Naive thymus-derived CD8-positive, alpha-beta T cell (primary cell): ENCODE measurements around the gene KRTAP10-7. TPM values are rescaled to one million over a fixed set of nuclear protein-coding genes. Genes with fewer than 3 reads are reported as not detected.
A peak's percentile ranks its signal among the peaks of the same experiment; 100 is the strongest.
"Not testable (repeated sequence)": the region's sequence is repeated elsewhere in the genome, so short reads cannot be mapped to it uniquely, and the experiment has no call there.

Experiments used
- ATAC-seq, 2 donors: fragments of 150-1000 bp; cut with Tn5 transposase in 1 of 2; sonication (Bioruptor Pico), chemical (Tn5 transposase) in 1 of 2; 1 replicate in 1 of 2; 2 replicates in 1 of 2; pipeline ENCODE4 v1.10.0; 2021; ENCODE audit warnings: mild to moderate bottlenecking in 2 of 2, moderate library complexity in 2 of 2
- POLR2A ChIA-PET: fragments of 350-600 bp; sonication (Branson Sonifier 250); formaldehyde crosslinking; loops from one replicate; lab custom pipeline; 2021; ENCODE audit warnings: antibody characterized with exemption; lab: Charles Lee
- DNase-seq, 10 donors: peaks; one replicate each; pipeline versions ENCODE4 v3.0.0 to v3.0.0-alpha.2; 2020 to 2022
- H3K27ac Mint-ChIP-seq, 10 donors: one replicate each; pipeline ENCODE4 v1.8.0; 2020 to 2022; ENCODE audit warnings: mild to moderate bottlenecking in 10 of 10, mixed read lengths in 10 of 10, moderate library complexity in 4 of 10, inconsistent platforms in 1 of 10
- H3K27me3 Mint-ChIP-seq, 5 donors: one replicate each; pipeline ENCODE4 v1.8.0; 2021 to 2022; ENCODE audit warnings: mixed read lengths in 5 of 5
- H3K36me3 Mint-ChIP-seq, 3 donors: one replicate each; pipeline ENCODE4 v1.8.0; 2020 to 2022; ENCODE audit warnings: mixed read lengths in 3 of 3, mild to moderate bottlenecking in 2 of 3, inconsistent platforms in 1 of 3
- H3K4me1 Mint-ChIP-seq, 4 donors: one replicate each; pipeline ENCODE4 v1.8.0; 2021 to 2022; ENCODE audit warnings: mixed read lengths in 4 of 4
- H3K4me3 Mint-ChIP-seq, 10 donors: one replicate each; pipeline ENCODE4 v1.8.0; 2020 to 2022; ENCODE audit warnings: mild to moderate bottlenecking in 10 of 10, mixed read lengths in 10 of 10, moderate library complexity in 6 of 10, inconsistent platforms in 1 of 10
- H3K9me3 Mint-ChIP-seq, 9 donors: one replicate each; pipeline ENCODE4 v1.8.0; 2020 to 2022; ENCODE audit warnings: mixed read lengths in 9 of 9, mild to moderate bottlenecking in 3 of 9, inconsistent platforms in 1 of 9, moderate library complexity in 1 of 9
- polyA plus RNA-seq, 3 donors: library from polyadenylated mRNA; unstranded; fragments of 300-500 nt; fragmentation: Illumina TruSeq; gene quantifications; one replicate each; pipeline ENCODE4 v1.2.3, GENCODE V29; 2021
- total RNA-seq, 8 experiments: library from RNA in 2 of 8; stranded (reverse) in 2 of 8; gene quantifications; one replicate each; pipeline ENCODE4 v1.2.3 and lab custom pipeline; 2021 to 2026

The KRTAP10-7 gene
- total RNA-seq: not detected
- polyA plus RNA-seq: not detected
- total RNA-seq (lab: John Stamatoyannopoulos, UW): 0 reads per million in 6 experiments

- H3K4me1 Mint-ChIP-seq, H3K4me3 Mint-ChIP-seq, DNase-seq, POLR2A ChIA-PET, ATAC-seq: not testable (repeated sequence)
- H3K27me3 Mint-ChIP-seq: peaks cover 0 to 12% (median 0%) of the 10 kb centered on the region in 5 donors
- H3K9me3 Mint-ChIP-seq: peaks cover 0 to 11% (median 6%) of the 10 kb centered on the region in 9 donors
- H3K27ac Mint-ChIP-seq: peak within 1 kb of the TSS in 3 of 10 donors; percentile 23 to 57 (median 24)
- peaks cover 0 to 11% (median 8%) of the 10 kb centered on the region in 3 donors for H3K36me3 Mint-ChIP-seq
Measured at GRCh38 chr21:44600118-44600978, at the start of gene KRTAP10-7. Gene KRTAP10-7 (plus strand): TSS chr21:44600597. CDS start chr21:44600622, 25 bp downstream.

GRCh38 chr21:44550807-44551206 is 49.6 kb upstream of the KRTAP10-7 start:
- H3K4me1 Mint-ChIP-seq: peaks cover 25 to 36% (median 31%) of the 10 kb centered on the region in 4 donors
- DNase-seq: peak in 1 of 10 donors; percentile 53
- peaks cover 6 to 44% (median 27%) of the 10 kb centered on the region in 9 donors for H3K9me3 Mint-ChIP-seq
- H3K27me3 Mint-ChIP-seq: peaks cover 0 to 2% (median 0%) of the 10 kb centered on the region in 5 donors
- ATAC-seq: no peak
- H3K27ac Mint-ChIP-seq: peak overlapping the region in 5 of 10 donors; percentile 15 to 63 (median 46)
- H3K4me3 Mint-ChIP-seq: no peak overlapping the region
- POLR2A ChIA-PET: no interaction called here
- H3K36me3 Mint-ChIP-seq: peaks cover 7 to 32% (median 30%) of the 10 kb centered on the region in 3 donors

GRCh38 chr21:44551340-44551961 is 48.9 kb upstream of the KRTAP10-7 start, which contains the start of gene KRTAP10-2:
Gene KRTAP10-2 (minus strand): TSS chr21:44551505. CDS start chr21:44551458, 47 bp downstream.
- peaks cover 25 to 36% (median 31%) of the 10 kb centered on the region in 4 donors for H3K4me1 Mint-ChIP-seq
- peaks cover 6 to 43% (median 27%) of the 10 kb centered on the region in 9 donors for H3K9me3 Mint-ChIP-seq
- H3K4me3 Mint-ChIP-seq: no peak within 1 kb of the TSS
- peaks cover 0 to 3% (median 0%) of the 10 kb centered on the region in 5 donors for H3K27me3 Mint-ChIP-seq
- H3K27ac Mint-ChIP-seq: peak within 1 kb of the TSS in 7 of 10 donors; percentile 9 to 63 (median 46)
- DNase-seq: peak in 1 of 10 donors; percentile 56
- ATAC-seq: no peak
- POLR2A ChIA-PET: no interaction called here
- peaks cover 7 to 32% (median 25%) of the 10 kb centered on the region in 3 donors for H3K36me3 Mint-ChIP-seq

GRCh38 chr21:44552136-44552535 is 48.3 kb upstream of the KRTAP10-7 start:
- DNase-seq (no peak), ATAC-seq (no peak)
- POLR2A ChIA-PET: no interaction called here
- H3K4me1 Mint-ChIP-seq: peaks cover 20 to 29% (median 25%) of the 10 kb centered on the region in 4 donors
- peaks cover 7 to 25% (median 18%) of the 10 kb centered on the region in 3 donors for H3K36me3 Mint-ChIP-seq
- H3K27ac Mint-ChIP-seq: peak overlapping the region in 4 of 10 donors; percentile 8 to 62 (median 28)
- peaks cover 0 to 3% (median 0%) of the 10 kb centered on the region in 5 donors for H3K27me3 Mint-ChIP-seq
- no peak overlapping the region for H3K4me3 Mint-ChIP-seq
- H3K9me3 Mint-ChIP-seq: peaks cover 2 to 36% (median 20%) of the 10 kb centered on the region in 9 donors

- Mint-ChIP-seq H3K36me3 (peaks cover 7 to 20% (median 13%) of the 10 kb centered on the region in 3 donors), H3K4me1 (peaks cover 15 to 24% (median 20%) of the 10 kb centered on the region in 4 donors), H3K9me3 (peaks cover under 1 to 31% (median 14%) of the 10 kb centered on the region in 9 donors), H3K27me3 (peaks cover 0 to 3% (median 0%) of the 10 kb centered on the region in 5 donors), H3K27ac (peak overlapping the region in 1 of 10 donors; percentile 7), H3K4me3 (no peak overlapping the region)
- POLR2A ChIA-PET: no interaction called here
- DNase-seq (no peak), ATAC-seq (no peak)
Measured at GRCh38 chr21:44552681-44553080, 47.7 kb upstream of the KRTAP10-7 start.

GRCh38 chr21:44555200-44555875 is 45.1 kb upstream of the KRTAP10-7 start:
- Mint-ChIP-seq H3K4me1 (peaks cover 0 to 7% (median 5%) of the 10 kb centered on the region in 4 donors), H3K27ac (no peak overlapping the region), H3K9me3 (peaks cover under 1 to 39% (median 14%) of the 10 kb centered on the region in 9 donors), H3K4me3 (no peak overlapping the region), H3K36me3 (peaks cover 7 to 17% (median 12%) of the 10 kb centered on the region in 3 donors), H3K27me3 (peaks cover 0 to 3% (median 0%) of the 10 kb centered on the region in 5 donors)
- POLR2A ChIA-PET: no interaction called here
- DNase-seq (peak in 1 of 10 donors; percentile 45), ATAC-seq (no peak)

- no peak for ATAC-seq
- DNase-seq: no peak
- H3K9me3 Mint-ChIP-seq: peaks cover 6 to 49% (median 22%) of the 10 kb centered on the region in 9 donors
- peaks cover 0 to 3% (median 0%) of the 10 kb centered on the region in 5 donors for H3K27me3 Mint-ChIP-seq
- H3K36me3 Mint-ChIP-seq: peaks cover 5 to 24% (median 16%) of the 10 kb centered on the region in 3 donors
- H3K4me1 Mint-ChIP-seq: peaks cover 0 to 3% (median 0%) of the 10 kb centered on the region in 4 donors
- no peak overlapping the region for H3K4me3 Mint-ChIP-seq
- POLR2A ChIA-PET: no interaction called here
- peak overlapping the region in 1 of 10 donors; percentile 34 for H3K27ac Mint-ChIP-seq
Measured at GRCh38 chr21:44556879-44557278, 43.5 kb upstream of the KRTAP10-7 start.

GRCh38 chr21:44557491-44558328 is 42.7 kb upstream of the KRTAP10-7 start:
- H3K36me3 Mint-ChIP-seq: peaks cover 5 to 32% (median 16%) of the 10 kb centered on the region in 3 donors
- H3K27ac Mint-ChIP-seq: peak overlapping the region in 3 of 10 donors; percentile 15 to 90 (median 43)
- ATAC-seq (no peak), DNase-seq (peak in 1 of 10 donors; percentile 45)
- H3K4me3 Mint-ChIP-seq: no peak overlapping the region
- H3K9me3 Mint-ChIP-seq: peaks cover 10 to 57% (median 29%) of the 10 kb centered on the region in 9 donors
- POLR2A ChIA-PET: no interaction called here
- peaks cover 0 to 3% (median 0%) of the 10 kb centered on the region in 5 donors for H3K27me3 Mint-ChIP-seq
- peaks cover 0 to 3% (median 0%) of the 10 kb centered on the region in 4 donors for H3K4me1 Mint-ChIP-seq

GRCh38 chr21:44558329-44558675 is 42.1 kb upstream of the KRTAP10-7 start:
- H3K4me3 Mint-ChIP-seq, POLR2A ChIA-PET, ATAC-seq, H3K4me1 Mint-ChIP-seq, H3K27me3 Mint-ChIP-seq: not testable (repeated sequence)
- Mint-ChIP-seq H3K9me3 (peaks cover 10 to 57% (median 25%) of the 10 kb centered on the region in 9 donors), H3K27ac (peak overlapping the region in 1 of 10 donors; percentile 43), H3K36me3 (peaks cover under 1 to 26% (median 12%) of the 10 kb centered on the region in 3 donors)
- DNase-seq: peak in 1 of 10 donors; percentile 48

GRCh38 chr21:44558695-44559094 is 41.7 kb upstream of the KRTAP10-7 start, which contains the start of gene KRTAP10-3:
Gene KRTAP10-3 (minus strand): TSS chr21:44558795. CDS start chr21:44558715, 80 bp downstream.
- POLR2A ChIA-PET: no interaction called here

GRCh38 chr21:44564099-44564498 is 36.3 kb upstream of the KRTAP10-7 start:
- H3K9me3 Mint-ChIP-seq: peaks cover 8 to 40% (median 19%) of the 10 kb centered on the region in 9 donors
- ATAC-seq: no peak
- no peak overlapping the region for H3K4me3 Mint-ChIP-seq
- peaks cover 0 to 15% (median 10%) of the 10 kb centered on the region in 3 donors for H3K36me3 Mint-ChIP-seq
- H3K27ac Mint-ChIP-seq: peak overlapping the region in 2 of 10 donors; percentile 3 to 70
- POLR2A ChIA-PET: no interaction called here
- peaks cover 0 to 2% (median 0%) of the 10 kb centered on the region in 5 donors for H3K27me3 Mint-ChIP-seq
- H3K4me1 Mint-ChIP-seq: peaks cover 2 to 22% (median 12%) of the 10 kb centered on the region in 4 donors
- no peak for DNase-seq

More at GRCh38 chr21:44558695-44559094, 41.7 kb upstream of the KRTAP10-7 start, which contains the start of gene KRTAP10-3:
- Mint-ChIP-seq H3K27me3 (peaks cover 0 to 3% (median 0%) of the 10 kb centered on the region in 5 donors), H3K4me3 (no peak within 1 kb of the TSS), H3K4me1 (peaks cover 0 to 3% (median 0%) of the 10 kb centered on the region in 4 donors), H3K36me3 (peaks cover 0 to 22% (median 9%) of the 10 kb centered on the region in 3 donors), H3K27ac (peak within 1 kb of the TSS in 4 of 10 donors; percentile 15 to 90 (median 56)), H3K9me3 (peaks cover 10 to 55% (median 22%) of the 10 kb centered on the region in 9 donors)
- DNase-seq (no peak), ATAC-seq (no peak)
